CD4-positive, alpha-beta T cell treated with Interleukin-1 beta for 1 hour (primary cell): ENCODE results near the gene PREP.
"Not testable (repeated sequence)": the region's sequence is repeated elsewhere in the genome, so short reads cannot be mapped to it uniquely, and the experiment has no call there.

Source experiments
- DNase-seq, 2 donors: peaks; one replicate each; pipeline ENCODE4 v3.0.0-alpha.2; 2020 to 2022

The PREP gene

GRCh38 chr6:105402939-105403935 is at the start of gene PREP:
Gene PREP, minus strand, starts transcription at chr6:105403082. Its CDS starts 191 bp downstream, at chr6:105402891.
- peak; percentile 80 to 84 for DNase-seq

- no peak for DNase-seq
Observed at GRCh38 chr6:105452376-105452775, 49.5 kb upstream of the PREP start.

GRCh38 chr6:105449756-105450390 is 47.0 kb upstream of the PREP start:
- DNase-seq: no peak

GRCh38 chr6:105445481-105445880 is 42.6 kb upstream of the PREP start:
- DNase-seq: no peak

GRCh38 chr6:105443941-105444340 is 41.1 kb upstream of the PREP start:
- DNase-seq: no peak

GRCh38 chr6:105442369-105442768 is 39.5 kb upstream of the PREP start:
- DNase-seq: no peak

- no peak for DNase-seq
Observed at GRCh38 chr6:105437236-105437635, 34.4 kb upstream of the PREP start.

GRCh38 chr6:105433723-105434122 is 30.8 kb upstream of the PREP start:
- no peak for DNase-seq

GRCh38 chr6:105432797-105433196 is 29.9 kb upstream of the PREP start:
- no peak for DNase-seq

GRCh38 chr6:105431226-105431625 is 28.3 kb upstream of the PREP start:
- DNase-seq: peak in 1 of 2 donors; percentile 59

- no peak for DNase-seq
Observed at GRCh38 chr6:105430685-105431084, 27.8 kb upstream of the PREP start.

- DNase-seq: no peak
Observed at GRCh38 chr6:105429676-105430075, 26.8 kb upstream of the PREP start.

GRCh38 chr6:105428342-105428957 is 25.6 kb upstream of the PREP start:
- no peak for DNase-seq

GRCh38 chr6:105424175-105424783 is 21.4 kb upstream of the PREP start:
- DNase-seq: peak; percentile 47 to 63

GRCh38 chr6:105416971-105417370 is 14.1 kb upstream of the PREP start:
- DNase-seq: not testable (repeated sequence)

- no peak for DNase-seq
Observed at GRCh38 chr6:105409734-105410133, 6.9 kb upstream of the PREP start.

- peak; percentile 18 to 40 for DNase-seq
Observed at GRCh38 chr6:105402090-105402938, 568 bp downstream of the PREP start.

- DNase-seq: no peak
Observed at GRCh38 chr6:105401247-105402089, 1.4 kb downstream of the PREP start.

- no peak for DNase-seq
Observed at GRCh38 chr6:105400501-105400900, 2.4 kb downstream of the PREP start.

- no peak for DNase-seq
Observed at GRCh38 chr6:105398859-105399258, 4.0 kb downstream of the PREP start.

GRCh38 chr6:105397987-105398386 is 4.9 kb downstream of the PREP start:
- peak in 1 of 2 donors; percentile 11 for DNase-seq
